Measurements from ENCODE around the gene ERP44.

DNA sequence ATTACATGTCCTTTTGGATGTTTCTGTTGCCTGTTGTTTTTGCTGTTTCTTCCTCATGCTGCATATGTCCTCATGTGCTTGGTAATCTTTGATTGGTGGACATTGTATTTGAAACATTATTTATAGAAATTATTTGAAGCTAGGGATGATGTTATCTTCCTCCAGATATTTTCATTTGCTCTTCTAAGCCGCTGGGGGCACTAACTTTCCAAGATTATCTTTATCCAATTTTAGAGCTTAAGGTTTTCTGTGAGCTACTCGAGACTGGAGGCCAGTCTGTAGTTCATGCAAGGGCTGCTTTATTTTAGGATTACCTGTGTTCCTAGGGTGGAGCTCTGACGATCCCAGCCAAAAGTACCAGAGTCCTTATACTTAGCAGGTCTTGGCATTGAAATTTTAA is 151.4 kb downstream of the ERP44 start:
- TF ChIP-seq POLR2A (IDR thresholded peaks at IDR 0.05; ENCODE audit: low read length), result no peak
- TF ChIP-seq GATA1 (IDR thresholded peaks at IDR 0.05; ENCODE audit: low read depth, low read length), result no peak

Measured in erythroblast (primary cell).